GM12878 (cell line): Measurements from ENCODE around the gene SLC29A1.

Source experiments
- CTCF ChIP-seq, 3 experiments: IDR thresholded peaks in 2 of 3; conservative IDR thresholded peaks in 1 of 3; 2 replicates each; pipeline ENCODE4 v1.5.1; 2011; ENCODE audit warnings: low read depth in 3 of 3, low read length in 3 of 3, mild to moderate bottlenecking in 3 of 3, control low read depth in 2 of 3, moderate library complexity in 2 of 3, inconsistent platforms in 1 of 3, mixed read lengths in 1 of 3; ENCODE audit not compliant: control insufficient read depth in 2 of 3, insufficient read depth in 1 of 3; ENCODE audit errors: extremely low read depth in 1 of 3
- EP300 ChIP-seq, 2 experiments: fragments of 150-350 bp in 1 of 2; IDR thresholded peaks; 2 replicates each; pipeline ENCODE4 v1.6.1; 2011 to 2012; ENCODE audit warnings: low read depth in 2 of 2, low read length in 2 of 2, borderline replicate concordance in 1 of 2, improper control_type of control experiment in 1 of 2, inconsistent platforms in 1 of 2; ENCODE audit not compliant: control insufficient read depth in 1 of 2
- ESRRA ChIP-seq: IDR thresholded peaks from 2 replicates; pipeline ENCODE4 v1.6.1; 2012; ENCODE audit warnings: mild to moderate bottlenecking, low read length, improper control_type of control experiment
- EZH2 ChIP-seq: IDR thresholded peaks from 2 replicates; pipeline ENCODE4 v1.6.1; 2012; ENCODE audit warnings: low read depth, mild to moderate bottlenecking, control low read depth, inconsistent platforms, low read length, borderline replicate concordance; ENCODE audit not compliant: control insufficient read depth
- GABPA ChIP-seq: IDR thresholded peaks from 2 replicates; pipeline ENCODE4 v1.6.1; 2014; ENCODE audit warnings: antibody characterized with exemption, low read depth, mild to moderate bottlenecking, inconsistent platforms
- HCFC1 ChIP-seq: fragments of 150-350 bp; IDR thresholded peaks from 2 replicates; pipeline ENCODE4 v1.6.1; 2014; ENCODE audit warnings: low read length
- IRF3 ChIP-seq: fragments of 450-650 bp; IDR thresholded peaks from 2 replicates; pipeline ENCODE4 v1.6.1; 2014; ENCODE audit warnings: mild to moderate bottlenecking
- NR2C2 ChIP-seq: IDR thresholded peaks from 2 replicates; pipeline ENCODE4 v1.6.1; 2011; ENCODE audit warnings: borderline replicate concordance, low read depth; ENCODE audit not compliant: control insufficient read depth, insufficient read length
- POLR2AphosphoS5 ChIP-seq: IDR thresholded peaks from 2 replicates; pipeline ENCODE4 v1.6.1; 2011; ENCODE audit warnings: mild to moderate bottlenecking, low read length, inconsistent platforms
- RAD21 ChIP-seq: IDR thresholded peaks from 2 replicates; pipeline ENCODE4 v1.6.1; 2011; ENCODE audit warnings: mild to moderate bottlenecking, low read depth, low read length, moderate library complexity; ENCODE audit not compliant: insufficient read depth
- SIN3A ChIP-seq: IDR thresholded peaks from 2 replicates; pipeline ENCODE4 v1.6.1; 2012; ENCODE audit warnings: low read depth, low read length, improper control_type of control experiment
- SIX5 ChIP-seq: IDR thresholded peaks from 2 replicates; pipeline ENCODE4 v1.6.1; 2011; ENCODE audit warnings: mild to moderate bottlenecking, low read depth, low read length, moderate library complexity; ENCODE audit not compliant: severe bottlenecking
- SREBF2 ChIP-seq: IDR thresholded peaks from 2 replicates; pipeline ENCODE4 v1.6.1; 2012; ENCODE audit warnings: mild to moderate bottlenecking, low read length
- TARDBP ChIP-seq: IDR thresholded peaks from 2 replicates; pipeline ENCODE4 v1.6.1; 2016; ENCODE audit warnings: borderline replicate concordance

- TF ChIP-seq SIX5 = no peak
- TF ChIP-seq SIN3A = no peak
- no peak for TF ChIP-seq NR2C2
- no peak for TF ChIP-seq IRF3
- no peak for TF ChIP-seq EP300 (IDR thresholded peaks at IDR 0.05; ENCODE audit: borderline replicate concordance in 1 of 2, control insufficient read depth in 1 of 2, low read depth in 2 of 2, low read length in 2 of 2)
- TF ChIP-seq SREBF2 = no peak
- TF ChIP-seq POLR2AphosphoS5 = no peak
- peak; percentile 91 to 95 (median 94) for TF ChIP-seq CTCF (IDR thresholded peaks at IDR 0.05 in 2 of 3, conservative IDR thresholded peaks at IDR 0.05 in 1 of 3; ENCODE audit: control insufficient read depth in 2 of 3, extremely low read depth in 1 of 3, insufficient read depth in 1 of 3, low read depth in 3 of 3, low read length in 3 of 3)
- 0 out of 2 replicates have a peak, but pooled peaks have one; percentile 56 for TF ChIP-seq ESRRA
- TF ChIP-seq HCFC1 = no peak
- no peak for TF ChIP-seq EZH2
- no peak for TF ChIP-seq TARDBP
- TF ChIP-seq RAD21 = peak; percentile 53
- TF ChIP-seq GABPA = no peak
These were observed 14.5 kb downstream of the SLC29A1 start for GRCh38 chr6:44237813-44238433.
